CD4-positive, alpha-beta T cell treated with Interleukin-17A for 1 hour (primary cell): ENCODE data around the gene CYP27B1.

ENCODE experiments used
- DNase-seq: peaks from one replicate; pipeline ENCODE4 v3.0.0-alpha.2; 2020

Gene CYP27B1

GRCh38 chr12:57765003-57765697, 1.7 kb downstream of the CYP27B1 start:
- peak; percentile 53 for DNase-seq

- DNase-seq: no peak
Observed at GRCh38 chr12:57764662-57765002, 2.2 kb downstream of the CYP27B1 start.

- DNase-seq: no peak
Observed at GRCh38 chr12:57763881-57764661, 2.8 kb downstream of the CYP27B1 start.

GRCh38 chr12:57762463-57762862, 4.4 kb downstream of the CYP27B1 start:
- DNase-seq: no peak

GRCh38 chr12:57761391-57761998, 5.4 kb downstream of the CYP27B1 start:
- DNase-seq: no peak

- no peak for DNase-seq
Observed at GRCh38 chr12:57760347-57760982, 6.4 kb downstream of the CYP27B1 start.

- peak; percentile 71 for DNase-seq
Observed at GRCh38 chr12:57759360-57759980, 7.4 kb downstream of the CYP27B1 start.

GRCh38 chr12:57758552-57759359, 8.1 kb downstream of the CYP27B1 start:
- DNase-seq: no peak

- DNase-seq: no peak
Observed at GRCh38 chr12:57757771-57758170, 9.1 kb downstream of the CYP27B1 start.

GRCh38 chr12:57756406-57757341, 10.2 kb downstream of the CYP27B1 start:
- peak; percentile 79 for DNase-seq

- peak; percentile 51 for DNase-seq
Observed at GRCh38 chr12:57755454-57756372, 11.2 kb downstream of the CYP27B1 start.

- no peak for DNase-seq
Observed at GRCh38 chr12:57755194-57755453, 11.8 kb downstream of the CYP27B1 start.

GRCh38 chr12:57754411-57755193, 12.3 kb downstream of the CYP27B1 start, which contains the start of gene MARCHF9:
TSS of gene MARCHF9 (plus strand) at chr12:57755103. CDS start at chr12:57755529, 426 bp downstream.
- DNase-seq: peak; percentile 94

GRCh38 chr12:57753756-57754337, 13.0 kb downstream of the CYP27B1 start:
- DNase-seq: no peak

GRCh38 chr12:57752668-57753000, 14.2 kb downstream of the CYP27B1 start:
- no peak for DNase-seq

GRCh38 chr12:57751788-57752667, 14.8 kb downstream of the CYP27B1 start, which contains the start of gene CDK4:
TSS of gene CDK4 (minus strand) at chr12:57752310. CDS start at chr12:57751717, 593 bp downstream.
- DNase-seq: peak; percentile 100

GRCh38 chr12:57751432-57751787, 15.5 kb downstream of the CYP27B1 start:
- DNase-seq: no peak
